Calu3 (cell line): Measurements from ENCODE around the gene SLC25A47. TPM values are rescaled to one million over a fixed set of nuclear protein-coding genes. Genes with fewer than 3 reads are reported as not detected.
"Not testable (repeated sequence)": the region's sequence is repeated elsewhere in the genome, so short reads cannot be mapped to it uniquely, and the experiment has no call there.

ENCODE experiments used
- BruUV-seq: library from RNA; stranded (reverse); fragments of 400-500 nt; replicated peaks from 2 replicates; lab custom pipeline; 2021; lab: Mats Ljungman, UMichigan
- CTCF ChIA-PET: fragments of 300-600 bp; sonication (Branson Sonifier 250); formaldehyde crosslinking; loops from one replicate; lab custom pipeline; 2022; ENCODE audit warnings: antibody characterized with exemption; lab: Charles Lee
- DNase-seq: peaks from one replicate; pipeline ENCODE4 v3.0.0; 2022
- H3K27ac Mint-ChIP-seq: one replicate; pipeline ENCODE4 v1.8.0; 2022; ENCODE audit warnings: mixed read lengths; ENCODE audit not compliant: unreplicated experiment
- H3K27me3 Mint-ChIP-seq: one replicate; pipeline ENCODE4 v1.8.0; 2022; ENCODE audit warnings: mixed read lengths; ENCODE audit not compliant: unreplicated experiment
- H3K36me3 Mint-ChIP-seq: one replicate; pipeline ENCODE4 v1.8.0; 2022; ENCODE audit warnings: mild to moderate bottlenecking, moderate library complexity, mixed read lengths; ENCODE audit not compliant: insufficient read depth, unreplicated experiment
- H3K4me1 Mint-ChIP-seq: one replicate; pipeline ENCODE4 v1.8.0; 2022; ENCODE audit warnings: mild to moderate bottlenecking, low read depth, mixed read lengths; ENCODE audit not compliant: unreplicated experiment
- H3K4me3 Mint-ChIP-seq: one replicate; pipeline ENCODE4 v1.8.0; 2022; ENCODE audit warnings: mild to moderate bottlenecking, low read depth, moderate library complexity, mixed read lengths; ENCODE audit not compliant: unreplicated experiment
- H3K9me3 Mint-ChIP-seq: one replicate; pipeline ENCODE4 v1.8.0; 2022; ENCODE audit warnings: low read depth, mixed read lengths; ENCODE audit not compliant: unreplicated experiment
- intact Hi-C: fragments of 100-400 bp; cut with micrococcal nuclease; formaldehyde crosslinking; loops from one replicate; pipeline ENCODE4 v1.10.0; 2022; ENCODE audit not compliant: unreplicated experiment
- total RNA-seq: library from RNA; stranded (reverse); gene quantifications from 2 replicates; pipeline ENCODE4 v1.2.3, GENCODE V29; 2022
- TF ChIP-seq, protein P1 (sequence below): fragments of 200-600 bp; IDR thresholded peaks from one replicate; pipeline ENCODE4 v1.8.0; 2022; ENCODE audit warnings: antibody characterized with exemption; ENCODE audit not compliant: unreplicated experiment

The SLC25A47 gene
- total RNA-seq, 1 experiment from 2014 or later: not detected

DNA sequence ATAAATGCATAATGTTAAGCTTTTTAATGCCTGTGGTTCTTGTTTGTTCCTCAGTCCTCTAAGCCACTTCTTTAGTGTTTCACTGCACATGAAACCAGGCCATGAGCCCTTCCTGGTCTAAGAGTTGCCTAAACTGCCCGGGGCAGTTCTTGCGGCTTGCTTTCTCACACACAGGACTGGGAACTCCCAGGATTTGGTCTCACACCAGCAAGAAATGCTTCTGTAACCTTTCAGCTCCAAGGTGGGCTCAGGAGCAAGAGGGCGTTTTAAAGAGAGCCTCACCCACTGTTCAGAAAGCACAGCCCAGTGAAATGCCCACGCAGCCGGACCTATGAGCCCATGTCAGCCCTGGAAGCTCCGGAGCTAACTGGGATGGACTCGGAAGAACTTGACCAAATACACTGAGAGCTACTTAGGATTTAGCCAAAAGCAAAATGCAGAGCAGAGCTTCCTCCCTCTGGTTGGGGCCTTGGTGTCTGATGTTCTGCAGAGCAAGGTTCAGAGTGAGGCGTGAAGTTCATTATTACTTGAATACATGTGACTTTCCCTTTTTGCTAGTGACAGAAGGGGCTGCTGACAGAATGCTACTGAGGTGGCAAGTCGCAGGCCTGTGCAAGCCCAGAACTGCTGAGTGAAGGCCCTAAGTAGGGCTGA lies 40.2 kb upstream of the SLC25A47 start:
- H3K27me3 Mint-ChIP-seq: no peaks in the 10 kb centered on the region
- intact Hi-C loops: no loop called here
- TF ChIP-seq, protein P1, sequence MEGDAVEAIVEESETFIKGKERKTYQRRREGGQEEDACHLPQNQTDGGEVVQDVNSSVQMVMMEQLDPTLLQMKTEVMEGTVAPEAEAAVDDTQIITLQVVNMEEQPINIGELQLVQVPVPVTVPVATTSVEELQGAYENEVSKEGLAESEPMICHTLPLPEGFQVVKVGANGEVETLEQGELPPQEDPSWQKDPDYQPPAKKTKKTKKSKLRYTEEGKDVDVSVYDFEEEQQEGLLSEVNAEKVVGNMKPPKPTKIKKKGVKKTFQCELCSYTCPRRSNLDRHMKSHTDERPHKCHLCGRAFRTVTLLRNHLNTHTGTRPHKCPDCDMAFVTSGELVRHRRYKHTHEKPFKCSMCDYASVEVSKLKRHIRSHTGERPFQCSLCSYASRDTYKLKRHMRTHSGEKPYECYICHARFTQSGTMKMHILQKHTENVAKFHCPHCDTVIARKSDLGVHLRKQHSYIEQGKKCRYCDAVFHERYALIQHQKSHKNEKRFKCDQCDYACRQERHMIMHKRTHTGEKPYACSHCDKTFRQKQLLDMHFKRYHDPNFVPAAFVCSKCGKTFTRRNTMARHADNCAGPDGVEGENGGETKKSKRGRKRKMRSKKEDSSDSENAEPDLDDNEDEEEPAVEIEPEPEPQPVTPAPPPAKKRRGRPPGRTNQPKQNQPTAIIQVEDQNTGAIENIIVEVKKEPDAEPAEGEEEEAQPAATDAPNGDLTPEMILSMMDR: no peak
- BruUV-seq: no TSS peak
- H3K4me3 Mint-ChIP-seq: no peak overlapping the region
- no peak for DNase-seq
- H3K4me1 Mint-ChIP-seq: peaks cover 15% of the 10 kb centered on the region
- CTCF ChIA-PET: interaction anchor here (0.6 kb wide), 1 partner anchor 8 kb away, joined by 4 read pairs; no protein-coding TSS in a partner anchor
- H3K27ac Mint-ChIP-seq: peak overlapping the region; percentile 39
- no peaks in the 10 kb centered on the region for H3K9me3 Mint-ChIP-seq
- H3K36me3 Mint-ChIP-seq: peaks cover 43% of the 10 kb centered on the region

GRCh38 chr14:100283436-100283835 lies 39.7 kb upstream of the SLC25A47 start:
- intact Hi-C loops, BruUV-seq, H3K4me3 Mint-ChIP-seq, H3K27me3 Mint-ChIP-seq, H3K27ac Mint-ChIP-seq, H3K9me3 Mint-ChIP-seq, DNase-seq: not testable (repeated sequence)
- Mint-ChIP-seq H3K4me1 (peaks cover 15% of the 10 kb centered on the region), H3K36me3 (peaks cover 43% of the 10 kb centered on the region)
- CTCF ChIA-PET: interaction anchor here (0.6 kb wide), 1 partner anchor 8 kb away, joined by 4 read pairs; no protein-coding TSS in a partner anchor

DNA sequence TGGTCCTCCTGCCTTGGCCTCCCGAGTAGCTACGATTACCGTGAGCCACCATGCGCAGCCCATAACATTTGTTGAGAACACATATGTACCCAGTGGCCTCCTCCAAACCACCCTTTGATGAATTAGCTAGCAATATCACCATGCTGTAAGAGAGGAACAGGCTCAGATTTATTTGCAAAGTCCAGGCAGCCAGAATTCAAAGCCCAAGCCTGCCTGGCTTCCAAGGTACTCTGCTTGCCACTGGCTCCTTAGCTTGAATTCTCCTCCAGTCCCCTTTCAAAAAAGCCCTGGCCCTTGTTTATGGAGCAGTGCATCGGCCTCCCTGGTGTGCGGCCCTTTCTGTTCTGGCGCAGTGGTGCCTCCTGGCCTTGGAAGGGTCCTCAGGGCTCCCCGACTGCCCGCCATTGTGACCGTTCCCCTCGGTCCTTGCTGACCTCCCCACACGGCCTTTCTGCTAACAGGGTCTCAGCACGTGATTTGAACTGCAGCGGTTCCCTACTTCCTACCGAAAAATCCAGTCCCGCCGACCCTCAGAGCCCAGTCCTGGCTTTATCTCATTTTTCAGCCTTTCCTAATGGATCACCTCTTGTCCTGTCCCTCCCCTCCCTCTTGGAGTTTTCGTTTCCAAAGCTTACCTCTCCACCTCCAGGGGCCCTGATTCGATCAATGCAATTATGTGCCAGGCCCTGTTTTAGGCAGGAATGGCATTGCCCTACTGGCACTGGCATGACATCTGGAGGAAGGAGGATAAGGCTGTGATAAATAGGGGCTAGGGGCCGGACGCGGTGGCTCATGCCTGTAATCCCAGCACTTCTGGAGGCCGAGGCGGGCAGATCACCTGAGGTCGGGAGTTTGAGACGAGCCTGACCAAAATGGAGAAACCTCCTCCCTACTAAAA lies 38.9 kb upstream of the SLC25A47 start:
- H3K27me3 Mint-ChIP-seq: no peaks in the 10 kb centered on the region
- no peak for DNase-seq
- H3K4me1 Mint-ChIP-seq: peaks cover 15% of the 10 kb centered on the region
- BruUV-seq: TSS peak; percentile 11
- CTCF ChIA-PET: interaction anchor here (1.3 kb wide), 1 partner anchor 94 kb away, joined by 3 read pairs; no protein-coding TSS in a partner anchor
- peak overlapping the region; percentile 28 for H3K27ac Mint-ChIP-seq
- intact Hi-C loops: no loop called here
- peaks cover 43% of the 10 kb centered on the region for H3K36me3 Mint-ChIP-seq
- TF ChIP-seq, protein P1: no peak
- H3K9me3 Mint-ChIP-seq: no peaks in the 10 kb centered on the region
- H3K4me3 Mint-ChIP-seq: peak overlapping the region; percentile 67

- H3K27me3 Mint-ChIP-seq: no peaks in the 10 kb centered on the region
- intact Hi-C loops: no loop called here
- DNase-seq: peak; percentile 83
- H3K4me1 Mint-ChIP-seq: peaks cover 7% of the 10 kb centered on the region
- peak overlapping the region; percentile 92 for H3K27ac Mint-ChIP-seq
- no TSS peak for BruUV-seq
- H3K36me3 Mint-ChIP-seq: peaks cover 43% of the 10 kb centered on the region
- CTCF ChIA-PET: interaction anchor here (0.5 to 1.3 kb wide), 3 partner anchors 92 to 555 kb away, joined by 3 to 5 read pairs (median 4); no protein-coding TSS in a partner anchor
- H3K4me3 Mint-ChIP-seq: peak overlapping the region; percentile 67
- TF ChIP-seq, protein P1: peak; percentile 67
- H3K9me3 Mint-ChIP-seq: no peaks in the 10 kb centered on the region
Observed at GRCh38 chr14:100285021-100285912, 37.9 kb upstream of the SLC25A47 start.
